GM18502 (cell line): ENCODE measurements around the gene IL3RA.
"Not testable (repeated sequence)": the region's sequence is repeated elsewhere in the genome, so short reads cannot be mapped to it uniquely, and the experiment has no call there.

ENCODE experiments used
- ATAC-seq: cut with Tn5 transposase; IDR thresholded peaks from one replicate; pipeline ENCODE4 v1.9.1; 2021; ENCODE audit warnings: mild to moderate bottlenecking; ENCODE audit not compliant: unreplicated experiment, poor library complexity

Gene IL3RA

DNA sequence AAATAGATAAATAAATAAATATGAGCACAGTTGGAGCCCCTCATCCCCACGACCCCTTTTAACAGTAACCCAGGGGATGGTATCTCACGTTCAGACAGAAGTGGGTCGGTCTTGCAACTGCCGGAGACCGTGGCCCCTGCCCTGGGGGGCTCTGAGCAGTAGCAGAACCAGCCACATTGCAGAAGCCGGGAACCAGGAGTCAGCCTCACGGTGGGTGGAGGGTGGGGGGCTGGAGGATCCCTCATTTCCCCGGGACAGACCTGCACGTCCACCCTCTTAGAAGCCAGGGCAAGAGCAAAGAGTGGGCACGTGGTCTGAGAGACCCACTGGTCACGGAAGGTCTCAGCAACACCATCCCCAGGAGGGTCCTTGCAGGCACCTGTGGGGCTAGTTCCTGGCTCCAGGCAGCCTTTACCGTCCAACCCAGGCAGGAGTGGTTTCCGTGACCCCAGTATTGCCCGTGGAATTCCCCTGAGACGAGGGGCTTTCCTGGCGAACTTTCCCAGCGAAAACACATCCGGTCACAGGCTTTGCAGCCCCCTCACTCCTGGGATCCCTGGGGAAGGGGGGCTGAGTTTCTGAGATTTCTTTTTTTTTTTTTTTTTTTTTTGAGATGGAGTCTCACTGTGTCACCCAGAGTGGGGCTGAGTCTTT, 8.8 kb upstream of the IL3RA start:
- peak; percentile 51 for ATAC-seq

DNA sequence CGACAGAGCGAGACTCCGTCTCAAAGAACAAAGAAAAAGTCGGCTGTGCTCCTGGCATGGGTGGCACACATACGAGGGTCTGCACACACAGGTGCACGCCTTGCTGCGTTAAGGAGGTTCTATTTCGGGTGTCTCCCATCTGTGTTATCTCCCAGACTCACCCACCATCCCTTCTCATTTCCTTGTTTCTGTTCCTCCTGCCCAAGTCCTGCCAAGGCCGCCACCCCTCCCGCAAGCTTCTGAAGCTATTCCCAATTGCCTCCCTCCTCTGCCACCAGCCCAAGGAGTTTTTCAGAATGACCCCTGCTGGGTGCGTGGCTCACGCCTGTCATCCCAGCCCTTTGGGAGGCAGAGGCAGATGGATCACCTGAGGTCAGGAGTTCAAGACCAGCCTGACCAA, 6.0 kb upstream of the IL3RA start:
- ATAC-seq = peak; percentile 27

DNA sequence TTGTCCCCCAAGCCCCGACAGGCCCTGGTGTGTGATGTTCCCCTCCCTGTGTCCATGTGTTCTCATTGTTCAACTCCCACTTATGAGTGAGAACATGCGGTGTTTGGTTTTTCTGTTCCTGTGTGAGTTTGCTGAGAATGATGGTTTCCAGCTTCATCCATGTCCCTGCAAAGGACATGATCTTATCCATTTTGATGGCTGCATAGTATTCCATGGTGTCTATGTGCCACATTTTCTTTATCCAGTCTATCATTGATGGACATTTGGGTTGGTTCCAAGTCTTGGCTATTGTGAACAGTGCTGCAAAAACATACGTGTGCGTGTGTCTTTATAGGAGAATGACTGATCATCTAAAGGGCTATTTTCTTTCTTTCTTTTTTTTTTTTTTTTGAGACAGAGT, 4.2 kb upstream of the IL3RA start:
- ATAC-seq = not testable (repeated sequence)

DNA sequence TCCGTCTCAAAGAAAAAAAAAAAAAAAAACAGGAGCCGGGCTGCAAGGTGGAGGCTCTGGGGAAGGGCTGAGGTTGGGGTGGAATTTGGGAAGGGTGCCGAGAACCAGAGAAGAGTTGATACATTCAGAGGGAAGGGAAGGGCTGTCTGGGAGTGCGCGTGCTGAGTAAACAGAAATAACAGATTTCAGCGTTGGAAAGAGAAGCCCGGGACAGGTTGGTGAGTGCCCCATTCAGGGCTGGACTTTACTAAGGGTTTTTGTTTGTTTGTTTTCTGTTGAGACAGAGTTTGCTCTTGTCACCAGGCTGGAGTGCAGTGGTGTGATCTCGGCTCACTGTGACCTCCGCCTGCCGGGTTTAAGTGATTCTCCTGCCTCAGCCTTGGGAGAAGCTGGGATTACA, 1.7 kb upstream of the IL3RA start:
- no peak for ATAC-seq

DNA sequence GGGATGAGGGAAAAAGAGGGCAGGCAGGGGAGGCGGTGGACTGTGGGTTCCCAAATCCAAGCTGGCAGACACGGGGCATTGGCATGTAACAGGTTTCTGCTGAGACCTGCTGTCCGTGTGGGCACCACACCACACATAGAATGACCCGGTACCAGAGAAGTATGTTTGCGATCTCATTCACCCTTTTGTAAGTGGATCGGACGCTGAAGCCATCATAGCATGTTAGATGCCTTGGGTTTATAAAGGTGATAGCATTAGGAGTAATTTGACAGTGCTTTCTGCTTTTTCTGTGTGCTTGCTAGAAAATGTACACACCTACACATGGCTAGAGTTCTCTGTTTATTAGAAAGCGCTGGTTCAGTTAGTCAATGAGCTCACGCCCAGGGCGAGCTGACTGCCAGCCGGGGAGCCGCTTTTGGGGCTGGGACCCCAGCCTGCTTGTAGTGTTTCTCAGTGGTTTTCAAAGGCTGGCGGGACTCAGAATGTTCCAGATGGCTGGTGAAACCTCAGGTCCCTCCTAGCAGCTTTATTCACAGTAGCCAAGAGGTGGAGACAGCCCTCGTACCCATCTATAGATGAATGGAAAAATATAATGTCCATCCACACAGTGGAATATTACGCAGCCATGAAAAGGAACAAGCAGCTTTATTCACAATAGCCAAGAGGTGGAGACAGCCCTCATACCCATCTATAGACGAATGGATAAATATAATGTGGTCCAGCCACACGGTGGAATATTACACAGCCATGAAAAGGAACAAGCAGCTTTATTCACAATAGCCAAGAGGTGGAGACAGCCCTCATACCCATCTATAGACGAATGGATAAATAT, 579 bp downstream of the IL3RA start:
- ATAC-seq = peak; percentile 46

DNA sequence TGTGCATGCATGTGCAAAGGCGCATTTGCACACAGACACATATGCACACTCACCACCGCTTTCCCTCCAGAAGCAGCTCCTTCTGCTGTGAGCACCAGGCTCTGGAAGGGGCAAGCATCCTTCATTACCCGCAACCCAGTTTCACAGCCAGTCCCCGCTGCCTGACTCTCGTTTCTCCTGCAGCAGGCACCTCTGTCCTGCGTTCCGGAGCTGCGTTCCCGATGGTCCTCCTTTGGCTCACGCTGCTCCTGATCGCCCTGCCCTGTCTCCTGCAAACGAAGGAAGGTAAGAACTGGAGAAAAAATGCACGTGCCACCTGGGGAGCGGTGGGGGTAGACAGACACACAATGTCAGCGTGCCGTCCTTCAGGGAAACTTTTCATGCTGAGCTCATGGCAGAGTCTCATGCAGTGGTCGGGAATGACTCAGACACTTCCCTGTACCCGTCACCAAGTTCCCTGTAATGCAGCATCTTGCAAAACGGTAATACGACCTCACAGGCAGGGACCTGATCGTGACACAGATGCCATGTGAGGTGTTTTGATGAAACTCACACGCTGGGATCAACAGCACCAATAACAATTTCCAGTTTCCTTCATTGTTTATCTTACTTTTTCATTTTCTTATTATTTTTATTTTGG, 5.1 kb downstream of the IL3RA start:
- no peak for ATAC-seq

DNA sequence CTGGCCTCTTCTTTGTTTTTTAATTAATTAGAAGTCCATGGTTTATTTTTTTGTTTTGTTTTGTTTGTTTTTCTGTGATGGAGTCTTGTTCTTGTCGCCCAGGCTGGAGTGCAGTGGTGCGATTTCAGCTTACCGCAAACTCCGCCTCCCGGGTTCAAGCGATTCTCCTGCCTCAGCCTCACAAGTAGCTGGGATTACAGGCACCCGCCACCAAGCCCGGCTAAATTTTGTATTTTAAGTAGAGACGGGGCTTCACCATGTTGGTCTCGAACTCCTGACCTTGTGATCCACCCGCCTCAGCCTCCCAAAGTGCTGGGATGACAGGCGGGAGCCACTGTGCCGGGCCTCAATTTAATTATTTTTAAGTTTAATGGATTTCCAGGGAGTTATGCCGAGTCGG, 13.0 kb downstream of the IL3RA start:
- not testable (repeated sequence) for ATAC-seq

DNA sequence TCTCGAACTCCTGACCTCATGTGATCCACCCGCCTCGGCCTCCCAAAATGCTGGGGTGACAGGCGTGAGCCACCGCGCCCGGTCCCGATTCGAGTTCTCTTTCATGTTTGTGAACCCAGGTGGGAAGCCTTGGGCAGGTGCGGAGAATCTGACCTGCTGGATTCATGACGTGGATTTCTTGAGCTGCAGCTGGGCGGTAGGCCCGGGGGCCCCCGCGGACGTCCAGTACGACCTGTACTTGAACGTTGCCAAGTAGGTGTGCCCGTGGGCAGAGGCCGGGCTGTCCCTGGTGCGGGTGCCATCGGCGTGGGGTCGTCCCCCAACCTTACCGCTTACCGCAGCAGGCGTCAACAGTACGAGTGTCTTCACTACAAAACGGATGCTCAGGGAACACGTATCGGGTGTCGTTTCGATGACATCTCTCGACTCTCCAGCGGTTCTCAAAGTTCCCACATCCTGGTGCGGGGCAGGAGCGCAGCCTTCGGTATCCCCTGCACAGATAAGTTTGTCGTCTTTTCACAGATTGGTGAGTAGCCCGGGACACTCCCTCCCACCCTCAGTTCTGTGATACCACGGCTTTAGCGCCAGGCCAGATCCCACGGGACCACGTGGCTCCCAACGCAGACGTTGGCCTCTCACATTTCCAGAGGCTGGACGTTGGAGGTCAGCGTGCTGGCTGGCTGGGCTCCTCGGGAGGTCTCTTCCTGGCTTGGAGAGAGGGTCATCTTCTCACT, 15.6 kb downstream of the IL3RA start:
- ATAC-seq = no peak

DNA sequence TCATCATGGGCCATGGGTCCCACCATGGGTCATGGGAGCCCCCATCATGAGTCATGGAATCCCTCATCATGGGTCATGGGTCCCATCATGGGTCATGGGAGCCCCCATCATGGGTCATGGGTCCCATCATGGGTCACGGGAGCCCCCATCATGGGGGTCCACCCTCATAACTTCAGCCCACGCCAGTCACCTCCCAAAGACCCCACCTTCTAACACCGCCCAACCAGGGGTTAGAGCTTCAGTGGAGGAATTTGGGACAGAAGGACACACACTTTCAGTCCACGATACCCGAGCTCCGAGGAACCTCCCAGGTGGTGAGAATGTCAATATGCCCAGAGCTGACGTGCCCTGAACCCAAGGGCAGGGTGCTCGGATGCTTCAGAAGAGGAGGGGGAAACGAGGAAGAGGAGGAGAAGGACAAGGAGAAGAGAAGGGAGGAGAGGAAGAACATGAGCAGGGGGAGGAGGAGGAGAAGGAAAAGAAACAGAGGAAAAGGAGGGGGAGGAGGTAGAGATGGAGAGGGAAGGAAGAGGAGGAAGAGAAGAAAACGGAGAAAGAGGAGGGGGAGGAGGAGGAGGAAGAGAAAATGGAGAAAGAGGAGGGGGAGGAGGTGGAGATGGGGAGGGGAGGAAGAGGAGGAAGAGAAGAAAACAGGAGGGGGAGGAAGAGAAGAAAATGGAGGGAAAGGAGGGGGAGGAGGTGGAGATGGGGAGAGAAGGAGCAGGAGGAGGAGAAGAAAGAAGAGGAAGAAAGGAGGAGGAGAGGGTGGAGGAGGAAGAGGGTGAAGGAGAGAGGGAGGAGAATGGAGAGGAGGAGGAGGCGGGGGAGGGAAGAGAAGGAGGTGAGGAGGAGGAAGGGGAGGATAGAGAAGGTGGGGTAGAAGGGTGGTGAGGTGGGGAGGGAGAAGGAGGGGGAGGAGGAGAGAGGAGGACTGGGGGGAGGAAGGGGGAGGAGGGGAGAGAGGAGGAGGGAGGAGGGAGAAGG, 17.7 kb downstream of the IL3RA start:
- no peak for ATAC-seq

DNA sequence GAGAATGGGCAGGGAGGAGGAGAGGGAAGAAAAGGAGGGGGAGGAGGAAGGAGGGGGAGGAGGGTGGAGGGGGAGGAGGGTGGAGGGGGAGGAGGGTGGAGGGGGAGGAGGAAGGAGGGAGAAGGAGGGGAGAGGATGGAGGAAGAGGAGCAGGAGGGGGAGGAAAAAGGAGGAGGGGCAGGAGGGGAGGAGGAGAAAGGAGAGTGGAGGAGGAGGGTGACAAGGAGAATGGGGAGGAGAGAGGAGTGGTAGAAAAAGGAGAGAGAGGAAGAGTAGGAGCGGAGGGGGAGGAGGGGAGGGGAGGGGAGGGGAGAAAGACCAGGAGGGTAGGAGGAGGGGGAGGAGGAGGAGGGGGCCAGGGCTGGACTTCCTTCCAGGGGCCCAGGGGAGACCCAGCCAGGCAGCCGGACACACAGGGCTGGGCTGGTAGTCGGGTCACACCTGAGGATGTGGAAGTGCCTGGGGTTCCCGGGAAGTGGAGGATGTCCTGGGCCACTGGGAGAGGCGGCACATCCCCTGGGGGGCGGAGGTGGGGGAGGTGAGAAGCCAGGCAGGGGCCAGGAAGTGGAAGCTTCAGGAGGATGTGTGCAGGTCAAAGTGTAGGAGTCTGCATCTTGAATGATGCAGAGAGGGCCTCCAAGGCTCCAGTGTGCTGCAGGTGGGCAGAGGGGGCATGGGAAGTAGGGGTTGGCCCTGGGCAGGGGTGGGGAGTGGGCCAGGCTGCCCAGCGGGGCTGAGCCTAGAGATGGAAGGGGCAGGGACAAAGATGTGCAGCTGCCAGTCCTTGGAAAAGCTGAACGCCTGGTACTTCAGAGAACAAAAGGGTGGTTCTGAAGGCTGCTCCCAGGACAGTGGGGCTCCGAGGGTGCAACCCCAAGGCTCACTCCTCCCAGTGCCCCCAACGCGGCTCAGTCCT, 18.8 kb downstream of the IL3RA start:
- no peak for ATAC-seq

DNA sequence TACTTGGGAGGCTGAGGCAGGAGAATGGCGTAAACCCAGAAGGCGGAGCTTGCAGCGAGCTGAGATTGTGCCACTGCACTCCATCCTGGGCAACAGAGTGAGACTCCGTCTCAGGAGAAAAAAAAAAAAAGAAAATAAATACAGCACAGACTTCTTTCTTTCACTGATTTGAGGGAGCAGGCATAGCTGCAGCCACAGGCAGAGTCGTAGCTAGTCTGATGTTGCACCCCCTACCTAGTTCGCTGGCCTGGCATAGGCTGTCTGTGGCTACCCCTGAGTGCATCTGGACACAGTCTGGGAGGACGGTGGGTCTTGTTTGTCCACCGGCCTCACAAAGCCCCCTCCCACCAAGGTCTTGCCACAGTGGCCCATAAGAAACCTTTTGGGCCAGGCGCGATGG, 21.4 kb downstream of the IL3RA start:
- ATAC-seq = no peak

DNA sequence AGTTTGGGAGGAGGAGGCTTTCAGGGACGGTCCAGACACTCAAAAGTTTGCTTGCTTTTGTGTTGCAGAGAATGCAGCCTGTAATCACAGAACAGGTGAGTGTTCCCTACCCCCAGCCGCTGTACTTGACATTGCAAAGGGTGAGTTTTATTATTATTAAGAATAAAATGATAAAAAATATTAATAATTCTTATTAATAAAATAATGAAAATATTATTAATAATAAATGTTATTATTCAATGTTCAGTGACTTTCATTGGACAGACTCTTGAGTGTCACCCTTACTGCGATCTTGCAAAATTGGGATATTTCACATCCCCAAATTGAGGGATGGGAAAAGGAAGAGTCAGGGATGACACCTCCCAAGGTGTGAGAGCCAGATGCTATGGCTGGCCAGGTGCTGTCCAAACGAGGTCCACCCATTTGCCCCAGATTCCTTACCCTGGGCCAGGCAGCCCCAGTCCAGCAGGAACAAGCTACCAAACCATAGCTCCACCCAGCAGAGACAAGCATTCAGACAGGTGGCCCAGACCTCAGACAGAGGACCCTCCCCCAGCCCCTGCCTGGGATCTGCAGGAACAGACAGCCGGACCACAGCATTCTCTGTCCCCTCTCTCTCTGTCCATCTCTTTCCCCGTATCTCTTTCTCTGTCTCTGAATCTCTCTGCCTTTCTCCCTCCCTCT, 22.4 kb downstream of the IL3RA start:
- ATAC-seq = no peak

DNA sequence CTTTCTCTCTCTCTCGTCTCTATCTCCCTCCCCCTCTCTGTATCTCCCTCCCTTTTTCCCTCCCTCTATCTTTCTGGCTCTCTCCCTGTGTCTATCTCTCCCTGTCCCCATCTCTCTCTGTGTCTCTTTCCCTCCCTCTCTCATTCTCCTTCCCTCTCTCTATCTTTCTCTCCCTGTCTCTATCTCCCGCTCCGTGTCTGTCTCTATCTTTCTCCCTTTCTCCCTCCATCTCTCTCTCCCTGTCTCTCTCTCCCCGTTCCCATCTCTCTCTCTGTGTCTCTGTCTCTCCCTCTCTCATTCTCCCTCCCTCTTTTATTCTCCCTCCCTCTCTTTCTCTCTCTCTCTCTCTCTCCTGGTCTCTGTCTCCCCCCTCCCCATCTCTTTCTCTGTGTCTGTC, 22.9 kb downstream of the IL3RA start:
- ATAC-seq = no peak

DNA sequence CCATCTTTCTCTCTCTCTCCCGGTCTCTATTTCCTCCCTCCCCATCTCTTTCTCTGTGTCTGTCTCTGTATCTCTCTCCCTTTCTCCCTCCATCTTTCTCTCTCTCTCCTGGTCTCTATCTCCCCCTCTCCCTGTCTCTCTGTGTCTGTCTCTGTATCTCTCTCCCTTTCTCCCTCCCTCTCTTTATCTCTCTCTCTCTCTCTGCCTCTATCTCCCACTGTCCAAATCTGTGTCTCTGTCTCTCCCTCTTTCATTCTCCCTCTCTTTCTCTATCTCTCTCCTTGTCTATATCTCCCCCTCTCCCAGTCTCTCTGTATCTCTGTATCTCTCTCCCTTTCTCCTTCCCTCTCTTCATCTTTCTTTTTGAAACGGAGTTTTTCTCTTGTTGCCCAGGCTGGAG, 23.6 kb downstream of the IL3RA start:
- no peak for ATAC-seq

DNA sequence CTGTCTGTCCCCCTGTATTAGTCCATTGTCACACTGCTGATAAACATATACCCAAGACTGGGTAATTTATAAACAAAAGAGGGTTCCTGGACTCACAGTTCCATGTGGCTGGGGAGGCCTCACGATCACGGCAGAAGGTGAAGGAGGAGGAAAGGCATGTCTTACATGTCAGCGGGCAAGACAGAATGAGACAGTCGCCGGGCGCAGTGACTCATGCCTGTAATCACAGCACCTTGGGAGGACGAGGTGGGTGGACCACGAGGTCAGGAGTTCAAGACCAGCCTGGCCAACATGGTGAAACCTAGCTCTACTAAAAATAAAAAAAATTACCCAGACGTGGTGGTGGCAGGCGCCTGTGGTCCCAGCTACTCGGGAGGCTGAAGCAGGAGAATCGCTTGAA, 24.7 kb downstream of the IL3RA start:
- ATAC-seq = no peak

DNA sequence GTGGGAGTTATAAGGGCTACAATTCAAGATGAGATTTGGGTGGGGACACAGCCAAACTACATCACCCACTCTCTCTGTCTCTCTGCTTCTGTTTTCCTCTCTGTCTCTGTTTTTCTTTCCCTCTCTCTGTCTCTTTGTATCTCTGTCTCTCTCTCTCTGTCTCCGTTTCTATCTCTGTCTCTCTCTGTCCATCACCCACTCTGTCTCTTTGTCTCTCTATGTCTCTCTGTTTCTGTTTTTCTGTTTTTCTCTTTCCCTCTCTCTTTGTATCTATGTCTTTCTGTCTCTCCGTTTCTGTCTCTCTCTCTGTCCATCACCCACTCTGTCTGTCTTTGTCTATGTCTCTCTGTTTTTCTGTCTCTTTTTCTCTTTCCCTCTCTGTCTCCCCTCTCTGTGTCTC, 25.3 kb downstream of the IL3RA start:
- ATAC-seq = no peak

DNA sequence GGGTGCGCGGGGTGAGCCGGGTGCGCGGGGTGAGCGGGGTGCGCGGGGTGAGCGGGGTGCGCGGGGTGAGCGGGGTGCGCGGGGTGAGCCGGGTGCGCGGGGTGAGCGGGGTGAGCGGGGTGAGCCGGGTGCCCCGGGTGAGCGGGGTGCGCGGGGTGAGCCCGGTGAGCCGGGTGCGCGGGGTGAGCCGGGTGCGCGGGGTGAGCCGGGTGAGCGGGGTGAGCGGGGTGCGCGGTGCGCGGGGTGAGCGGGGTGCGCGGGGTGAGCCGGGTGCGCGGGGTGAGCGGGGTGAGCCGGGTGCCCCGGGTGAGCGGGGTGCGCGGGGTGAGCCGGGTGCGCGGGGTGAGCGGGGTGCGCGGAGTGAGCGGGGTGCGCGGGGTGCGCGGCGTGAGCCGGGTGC, 29.8 kb downstream of the IL3RA start:
- ATAC-seq = not testable (repeated sequence)

DNA sequence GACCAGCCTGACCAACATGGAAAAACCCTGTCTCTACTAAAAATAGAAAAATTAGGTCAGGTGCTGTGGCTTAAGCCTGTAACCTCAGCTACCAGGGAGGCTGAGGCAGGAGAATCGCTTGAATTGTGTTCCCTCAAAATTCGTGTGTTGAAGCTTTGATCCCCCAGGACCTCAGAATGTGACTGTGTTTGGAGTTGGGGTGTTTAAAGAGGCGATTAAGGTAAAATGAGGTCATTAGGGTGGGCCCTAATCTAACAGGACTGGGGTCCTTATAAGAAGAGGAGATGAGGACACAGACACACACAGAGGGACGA, 31.8 kb downstream of the IL3RA start:
- no peak for ATAC-seq
